DOHH2 (cell line): ENCODE results near the gene RHBG.

Experiments
- H3F3A ChIP-seq: fragments of 200-600 bp; sonication (generic), shearing (Covaris generic); 2 replicates; pipeline ENCODE4 v1.6.0; 2016; ENCODE audit warnings: antibody characterized with exemption, mild to moderate bottlenecking; ENCODE audit not compliant: control insufficient read depth, insufficient read depth
- H3K27ac ChIP-seq: fragments of 200-600 bp; sonication (generic); 2 replicates; pipeline ENCODE4 v1.5.1; 2014; ENCODE audit warnings: low read depth, mild to moderate bottlenecking, low read length, moderate library complexity
- H3K27me3 ChIP-seq: fragments of 200-600 bp; sonication (generic); 2 replicates; pipeline ENCODE4 v1.6.1; 2014; ENCODE audit warnings: mild to moderate bottlenecking, low read length, mixed read lengths; ENCODE audit not compliant: control insufficient read depth
- H3K36me3 ChIP-seq: fragments of 200-600 bp; sonication (generic); 2 replicates; pipeline ENCODE4 v1.6.1; 2014; ENCODE audit warnings: mild to moderate bottlenecking, low read length, moderate library complexity, mixed read lengths; ENCODE audit not compliant: control insufficient read depth
- H3K4me1 ChIP-seq: fragments of 200-600 bp; sonication (generic); 2 replicates; pipeline ENCODE4 v1.6.1; 2014; ENCODE audit warnings: mild to moderate bottlenecking, low read length, mixed read lengths; ENCODE audit not compliant: control insufficient read depth
- H3K4me2 ChIP-seq: fragments of 200-600 bp; sonication (generic); 2 replicates; pipeline ENCODE4 v1.6.0; 2014; ENCODE audit warnings: mild to moderate bottlenecking, low read length, moderate library complexity
- H3K4me3 ChIP-seq: fragments of 200-600 bp; sonication (generic); 2 replicates; pipeline ENCODE4 v1.5.1; 2014; ENCODE audit warnings: mild to moderate bottlenecking, low read length, mixed read lengths
- H3K79me2 ChIP-seq: fragments of 200-600 bp; sonication (generic); 2 replicates; pipeline ENCODE4 v1.6.1; 2014; ENCODE audit warnings: mild to moderate bottlenecking, low read length, mixed read lengths; ENCODE audit not compliant: control insufficient read depth
- H3K9me2 ChIP-seq: fragments of 200-600 bp; sonication (generic); replicated peaks from 2 replicates; pipeline ENCODE4 v1.6.1; 2014; ENCODE audit warnings: mild to moderate bottlenecking, low read length, mixed read lengths; ENCODE audit not compliant: control insufficient read depth
- H3K9me3 ChIP-seq: fragments of 200-600 bp; sonication (generic); 2 replicates; pipeline ENCODE4 v1.6.1; 2014; ENCODE audit warnings: antibody characterized with exemption, low read length, mixed read lengths; ENCODE audit not compliant: control insufficient read depth, insufficient read depth
- H4K20me1 ChIP-seq: fragments of 200-600 bp; sonication (generic); 2 replicates; pipeline ENCODE4 v1.6.0; 2014; ENCODE audit warnings: low read depth, mild to moderate bottlenecking, antibody characterized with exemption, low read length, moderate library complexity; ENCODE audit not compliant: control insufficient read depth, insufficient read depth
- EZH2phosphoT487 ChIP-seq: fragments of 200-600 bp; sonication (generic); IDR thresholded peaks from 2 replicates; pipeline ENCODE4 v1.6.1; 2017; ENCODE audit warnings: borderline replicate concordance, mild to moderate bottlenecking, antibody characterized with exemption, low read length, moderate library complexity, mixed read lengths
- TF ChIP-seq, protein P1 (sequence below): fragments of 200-600 bp; sonication (generic); IDR thresholded peaks from one replicate; pipeline ENCODE4 v1.5.1; 2014; ENCODE audit warnings: antibody characterized with exemption, mild to moderate bottlenecking, low read depth, low read length; ENCODE audit not compliant: poor library complexity, severe bottlenecking

The RHBG gene

DNA sequence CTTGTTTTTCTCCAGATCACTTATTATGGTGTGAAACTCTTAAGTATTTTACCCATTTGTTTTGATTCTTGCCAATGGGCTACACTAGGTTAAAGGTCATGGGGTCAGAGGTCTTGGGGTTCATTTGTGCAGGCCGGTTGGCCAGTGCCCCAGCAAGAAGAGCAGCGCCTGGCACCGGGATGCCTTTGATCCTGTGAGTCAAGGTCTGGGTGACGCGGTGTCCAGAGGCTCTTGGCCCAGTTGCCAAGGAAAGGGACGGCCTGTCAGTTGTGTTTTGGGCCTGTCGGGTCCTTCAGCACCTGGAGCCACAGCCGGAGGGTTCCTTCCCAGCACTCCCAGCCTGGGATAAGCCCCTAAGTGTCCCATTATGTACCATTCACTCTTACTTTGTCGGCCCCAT lies 25.1 kb downstream of the RHBG start:
- no peaks in the 10 kb centered on the region for H3K9me3 ChIP-seq
- peaks cover 10% of the 10 kb centered on the region for H3K4me1 ChIP-seq
- H3K36me3 ChIP-seq, result no peaks in the 10 kb centered on the region
- no peak overlapping the region for H3K4me2 ChIP-seq
- no peak for TF ChIP-seq EZH2phosphoT487
- TF ChIP-seq, protein P1, sequence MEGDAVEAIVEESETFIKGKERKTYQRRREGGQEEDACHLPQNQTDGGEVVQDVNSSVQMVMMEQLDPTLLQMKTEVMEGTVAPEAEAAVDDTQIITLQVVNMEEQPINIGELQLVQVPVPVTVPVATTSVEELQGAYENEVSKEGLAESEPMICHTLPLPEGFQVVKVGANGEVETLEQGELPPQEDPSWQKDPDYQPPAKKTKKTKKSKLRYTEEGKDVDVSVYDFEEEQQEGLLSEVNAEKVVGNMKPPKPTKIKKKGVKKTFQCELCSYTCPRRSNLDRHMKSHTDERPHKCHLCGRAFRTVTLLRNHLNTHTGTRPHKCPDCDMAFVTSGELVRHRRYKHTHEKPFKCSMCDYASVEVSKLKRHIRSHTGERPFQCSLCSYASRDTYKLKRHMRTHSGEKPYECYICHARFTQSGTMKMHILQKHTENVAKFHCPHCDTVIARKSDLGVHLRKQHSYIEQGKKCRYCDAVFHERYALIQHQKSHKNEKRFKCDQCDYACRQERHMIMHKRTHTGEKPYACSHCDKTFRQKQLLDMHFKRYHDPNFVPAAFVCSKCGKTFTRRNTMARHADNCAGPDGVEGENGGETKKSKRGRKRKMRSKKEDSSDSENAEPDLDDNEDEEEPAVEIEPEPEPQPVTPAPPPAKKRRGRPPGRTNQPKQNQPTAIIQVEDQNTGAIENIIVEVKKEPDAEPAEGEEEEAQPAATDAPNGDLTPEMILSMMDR, result no peak
- peaks cover 8% of the 10 kb centered on the region for H3K27me3 ChIP-seq
- H3K27ac ChIP-seq, result no peak overlapping the region
- no peaks in the 10 kb centered on the region for H4K20me1 ChIP-seq
- no peaks in the 10 kb centered on the region for H3K79me2 ChIP-seq
- H3K9me2 ChIP-seq, result no peaks in the 10 kb centered on the region
- H3K4me3 ChIP-seq, result no peak overlapping the region
- no peaks in the 10 kb centered on the region for H3F3A ChIP-seq

DNA sequence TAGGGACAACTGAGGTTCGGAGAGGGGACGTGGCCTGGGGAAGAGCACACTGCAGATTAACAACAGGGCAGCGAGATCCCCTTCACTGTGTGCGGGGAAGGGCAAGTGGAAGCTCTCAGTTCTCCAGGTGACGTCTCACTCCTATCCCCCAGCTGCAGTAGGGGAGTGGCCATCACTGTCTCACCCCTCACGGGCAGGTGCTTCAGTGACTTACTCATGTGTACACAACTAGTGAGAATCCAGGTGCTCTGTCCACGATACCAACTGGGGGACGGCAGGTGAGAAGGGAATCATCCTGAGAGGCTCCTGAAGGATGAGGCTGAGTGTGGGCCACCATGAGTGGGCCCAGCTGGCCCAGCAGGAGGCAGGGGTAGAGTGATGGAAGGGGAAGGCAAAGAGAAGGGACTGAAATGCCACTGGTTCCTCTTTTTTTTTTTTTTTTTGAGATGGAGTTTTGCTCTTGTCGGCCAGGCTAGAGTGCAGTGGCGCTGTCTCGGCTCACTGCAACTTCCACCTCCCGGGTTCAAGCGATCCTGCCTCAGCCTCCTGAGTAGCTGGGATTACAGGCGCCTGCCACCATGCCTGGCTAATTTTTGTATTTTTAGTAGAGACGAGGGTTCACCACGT lies 25.9 kb downstream of the RHBG start:
- Histone ChIP-seq H3K27ac (no peak overlapping the region), H3F3A (no peaks in the 10 kb centered on the region), H3K9me3 (no peaks in the 10 kb centered on the region), H3K27me3 (peaks cover 2% of the 10 kb centered on the region; the same call in 1 of the 2 replicates), H3K4me3 (no peak overlapping the region), H3K4me1 (peaks cover 10% of the 10 kb centered on the region), H3K79me2 (no peaks in the 10 kb centered on the region), H3K36me3 (no peaks in the 10 kb centered on the region), H4K20me1 (no peaks in the 10 kb centered on the region), H3K4me2 (no peak overlapping the region), H3K9me2 (no peaks in the 10 kb centered on the region)
- TF ChIP-seq EZH2phosphoT487, result no peak
- TF ChIP-seq, protein P1, result no peak

DNA sequence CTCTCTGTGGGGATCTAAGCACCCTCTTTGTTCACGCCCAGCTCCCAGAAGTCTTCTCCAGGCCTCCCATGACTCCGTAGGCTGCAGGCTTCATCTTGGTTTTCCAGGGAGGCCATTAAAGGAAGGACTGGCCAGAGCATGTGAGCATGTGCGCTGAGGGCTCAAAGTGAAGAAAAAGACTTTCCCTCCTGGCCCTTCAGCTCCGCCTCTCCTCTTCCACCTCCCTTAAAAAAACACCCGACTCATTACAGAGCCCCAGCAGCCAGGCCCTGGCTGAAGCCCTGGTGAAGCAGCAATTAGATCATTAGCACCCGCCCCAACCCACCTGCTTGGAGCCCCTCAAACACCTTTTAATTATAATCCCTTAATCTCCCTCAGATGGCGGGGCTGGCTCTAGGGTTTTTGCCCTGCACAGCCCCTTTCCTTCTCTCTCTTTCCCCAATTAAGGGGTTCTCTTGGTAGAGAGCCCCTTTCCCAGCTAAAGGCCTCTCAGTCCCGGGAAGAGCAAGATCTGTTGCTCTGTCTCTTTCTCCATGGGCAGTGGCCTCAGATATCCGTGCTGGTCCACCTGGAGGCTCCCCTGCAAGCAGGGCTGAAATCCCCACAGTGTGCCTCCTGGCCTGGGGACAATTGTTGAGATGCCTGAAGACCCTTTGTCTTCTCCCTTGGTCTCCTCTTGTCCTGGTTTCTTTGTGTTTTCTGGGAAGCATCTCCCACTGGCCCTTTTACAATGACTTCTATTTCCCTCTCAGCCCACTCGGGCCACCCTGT lies 30.5 kb downstream of the RHBG start:
- H3K36me3 ChIP-seq, result no peaks in the 10 kb centered on the region
- H3K4me2 ChIP-seq, result no peak overlapping the region
- peaks cover 9% of the 10 kb centered on the region for H3K4me1 ChIP-seq
- H3K27me3 ChIP-seq, result peaks cover 11% of the 10 kb centered on the region; the same call in 1 of the 2 replicates
- TF ChIP-seq EZH2phosphoT487, result no peak
- TF ChIP-seq, protein P1, result no peak
- H3K9me2 ChIP-seq, result no peaks in the 10 kb centered on the region
- H3K9me3 ChIP-seq, result no peaks in the 10 kb centered on the region
- H3K4me3 ChIP-seq, result no peak overlapping the region
- H3K79me2 ChIP-seq, result no peaks in the 10 kb centered on the region
- H4K20me1 ChIP-seq, result no peaks in the 10 kb centered on the region
- H3F3A ChIP-seq, result no peaks in the 10 kb centered on the region
- H3K27ac ChIP-seq, result no peak overlapping the region
